Measurements from ENCODE around the gene RAPGEF6.
A peak's percentile ranks its signal among the peaks of the same experiment; 100 is the strongest.

RAPGEF6 gene

GRCh38 chr5:131536211-131536826 is 98.7 kb downstream of the RAPGEF6 start:
- Histone ChIP-seq H3K36me3 (ENCODE audit: control insufficient read depth in 1 of 2, insufficient read depth in 2 of 2, low read length in 2 of 2) (no peaks in the 10 kb centered on the region), H3K9me3 (ENCODE audit: control insufficient read depth in 1 of 2, low read length in 2 of 2) (no peaks in the 10 kb centered on the region), H3K27ac (ENCODE audit: low read depth, low read length) (no peak overlapping the region), H3K27me3 (ENCODE audit: control insufficient read depth in 1 of 2, insufficient read depth in 2 of 2, low read length in 2 of 2) (no peaks in the 10 kb centered on the region), H3K4me3 (ENCODE audit: low read depth in 1 of 2, low read length in 2 of 2) (no peak overlapping the region), H3K9ac (ENCODE audit: low read depth in 1 of 2, low read length in 2 of 2) (no peak overlapping the region), H3K4me1 (ENCODE audit: control insufficient read depth in 1 of 2, insufficient read depth in 2 of 2, low read length in 2 of 2) (no peaks in the 10 kb centered on the region)

- no peaks in the 10 kb centered on the region for H3K36me3 ChIP-seq (ENCODE audit: control insufficient read depth in 1 of 2, insufficient read depth in 2 of 2, low read length in 2 of 2)
- no peak overlapping the region for H3K27ac ChIP-seq (ENCODE audit: low read depth, low read length)
- H3K9ac ChIP-seq (ENCODE audit: low read depth in 1 of 2, low read length in 2 of 2): no peak overlapping the region
Measured at GRCh38 chr5:131534974-131535373, 100.1 kb downstream of the RAPGEF6 start.

DNA sequence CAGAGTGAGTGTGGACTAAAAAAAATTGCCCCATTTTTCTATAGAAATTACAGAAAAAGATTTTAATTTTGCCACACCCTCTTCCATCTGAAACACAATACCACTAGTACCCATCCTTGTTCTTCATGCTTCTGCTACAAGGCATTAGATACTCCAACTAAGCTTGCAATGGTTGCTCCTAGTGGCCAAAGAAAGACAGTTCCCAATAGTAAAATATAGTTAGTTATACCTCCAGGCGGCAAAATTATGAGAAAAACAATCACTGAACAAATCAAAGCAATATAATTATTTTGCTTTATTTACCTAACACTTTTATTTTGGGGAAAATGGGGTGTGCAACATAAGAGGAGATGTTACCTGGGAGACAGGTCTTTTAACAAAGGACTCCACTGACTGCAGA is 101.2 kb downstream of the RAPGEF6 start:
- H3K27me3 ChIP-seq (ENCODE audit: control insufficient read depth in 1 of 2, insufficient read depth in 2 of 2, low read length in 2 of 2): no peaks in the 10 kb centered on the region
- H3K9me3 ChIP-seq (ENCODE audit: control insufficient read depth in 1 of 2, low read length in 2 of 2): no peaks in the 10 kb centered on the region
- H3K27ac ChIP-seq (ENCODE audit: low read depth, low read length): no peak overlapping the region
- H3K4me1 ChIP-seq (ENCODE audit: control insufficient read depth in 1 of 2, insufficient read depth in 2 of 2, low read length in 2 of 2): peaks cover 0 to 2% of the 10 kb centered on the region in 2 donors
- H3K36me3 ChIP-seq (ENCODE audit: control insufficient read depth in 1 of 2, insufficient read depth in 2 of 2, low read length in 2 of 2): no peaks in the 10 kb centered on the region
- no peak overlapping the region for H3K4me3 ChIP-seq (ENCODE audit: low read depth in 1 of 2, low read length in 2 of 2)
- H3K9ac ChIP-seq (ENCODE audit: low read depth in 1 of 2, low read length in 2 of 2): no peak overlapping the region

More at GRCh38 chr5:131534974-131535373, 100.1 kb downstream of the RAPGEF6 start:
- H3K4me1 ChIP-seq (ENCODE audit: control insufficient read depth in 1 of 2, insufficient read depth in 2 of 2, low read length in 2 of 2): no peaks in the 10 kb centered on the region
- H3K9me3 ChIP-seq (ENCODE audit: control insufficient read depth in 1 of 2, low read length in 2 of 2): no peaks in the 10 kb centered on the region
- H3K4me3 ChIP-seq (ENCODE audit: low read depth in 1 of 2, low read length in 2 of 2): no peak overlapping the region
- H3K27me3 ChIP-seq (ENCODE audit: control insufficient read depth in 1 of 2, insufficient read depth in 2 of 2, low read length in 2 of 2): no peaks in the 10 kb centered on the region

GRCh38 chr5:131532031-131532640 is 102.9 kb downstream of the RAPGEF6 start:
- Histone ChIP-seq H3K4me1 (ENCODE audit: control insufficient read depth in 1 of 2, insufficient read depth in 2 of 2, low read length in 2 of 2) (peaks cover 0 to 6% of the 10 kb centered on the region in 2 donors), H3K9ac (ENCODE audit: low read depth in 1 of 2, low read length in 2 of 2) (peak overlapping the region in 1 of 2 donors; percentile 14), H3K27ac (ENCODE audit: low read depth, low read length) (no peak overlapping the region), H3K36me3 (ENCODE audit: control insufficient read depth in 1 of 2, insufficient read depth in 2 of 2, low read length in 2 of 2) (no peaks in the 10 kb centered on the region), H3K27me3 (ENCODE audit: control insufficient read depth in 1 of 2, insufficient read depth in 2 of 2, low read length in 2 of 2) (no peaks in the 10 kb centered on the region), H3K9me3 (ENCODE audit: control insufficient read depth in 1 of 2, low read length in 2 of 2) (no peaks in the 10 kb centered on the region), H3K4me3 (ENCODE audit: low read depth in 1 of 2, low read length in 2 of 2) (peak overlapping the region in 1 of 2 donors; percentile 6)

DNA sequence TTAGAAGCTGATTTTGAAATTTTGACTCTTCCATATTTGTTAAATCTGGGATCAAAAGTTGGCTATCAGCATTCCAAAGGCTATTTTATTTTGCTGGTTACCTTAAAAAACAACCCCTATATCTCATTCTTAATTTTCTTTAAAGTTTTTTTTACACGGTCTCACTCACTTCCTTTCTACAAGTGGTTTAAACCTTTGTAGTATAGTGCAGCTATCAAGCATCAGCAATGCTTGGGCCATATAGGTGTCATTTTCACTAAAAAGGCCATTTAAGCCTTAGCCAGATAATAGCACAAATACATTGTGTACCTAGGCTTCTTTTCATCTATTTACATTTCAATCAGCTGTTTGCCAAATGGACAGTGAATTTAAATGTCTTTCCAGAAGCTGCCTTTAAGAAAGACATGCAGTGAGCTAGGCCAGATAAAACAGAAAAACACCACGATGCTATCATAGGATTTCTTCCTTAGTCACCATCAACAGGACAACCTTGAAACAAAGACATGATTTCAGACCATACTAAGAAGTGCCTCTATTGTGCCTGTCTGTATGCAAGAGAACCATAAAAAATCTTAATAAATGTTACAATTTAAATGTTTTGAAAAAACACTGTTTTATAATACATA is 104.2 kb downstream of the RAPGEF6 start:
- Histone ChIP-seq H3K36me3 (ENCODE audit: control insufficient read depth in 1 of 2, insufficient read depth in 2 of 2, low read length in 2 of 2) (no peaks in the 10 kb centered on the region), H3K4me1 (ENCODE audit: control insufficient read depth in 1 of 2, insufficient read depth in 2 of 2, low read length in 2 of 2) (peaks cover 0 to 6% of the 10 kb centered on the region in 2 donors), H3K9ac (ENCODE audit: low read depth in 1 of 2, low read length in 2 of 2) (no peak overlapping the region), H3K27me3 (ENCODE audit: control insufficient read depth in 1 of 2, insufficient read depth in 2 of 2, low read length in 2 of 2) (no peaks in the 10 kb centered on the region), H3K9me3 (ENCODE audit: control insufficient read depth in 1 of 2, low read length in 2 of 2) (no peaks in the 10 kb centered on the region), H3K4me3 (ENCODE audit: low read depth in 1 of 2, low read length in 2 of 2) (no peak overlapping the region), H3K27ac (ENCODE audit: low read depth, low read length) (no peak overlapping the region)

GRCh38 chr5:131528682-131529081 is 106.3 kb downstream of the RAPGEF6 start:
- no peaks in the 10 kb centered on the region for H3K9me3 ChIP-seq (ENCODE audit: control insufficient read depth in 1 of 2, low read length in 2 of 2)
- peaks cover 0 to 6% of the 10 kb centered on the region in 2 donors for H3K4me1 ChIP-seq (ENCODE audit: control insufficient read depth in 1 of 2, insufficient read depth in 2 of 2, low read length in 2 of 2)
- no peaks in the 10 kb centered on the region for H3K36me3 ChIP-seq (ENCODE audit: control insufficient read depth in 1 of 2, insufficient read depth in 2 of 2, low read length in 2 of 2)
- no peak overlapping the region for H3K27ac ChIP-seq (ENCODE audit: low read depth, low read length)
- H3K27me3 ChIP-seq (ENCODE audit: control insufficient read depth in 1 of 2, insufficient read depth in 2 of 2, low read length in 2 of 2): no peaks in the 10 kb centered on the region
- H3K9ac ChIP-seq (ENCODE audit: low read depth in 1 of 2, low read length in 2 of 2): no peak overlapping the region
- no peak overlapping the region for H3K4me3 ChIP-seq (ENCODE audit: low read depth in 1 of 2, low read length in 2 of 2)

DNA sequence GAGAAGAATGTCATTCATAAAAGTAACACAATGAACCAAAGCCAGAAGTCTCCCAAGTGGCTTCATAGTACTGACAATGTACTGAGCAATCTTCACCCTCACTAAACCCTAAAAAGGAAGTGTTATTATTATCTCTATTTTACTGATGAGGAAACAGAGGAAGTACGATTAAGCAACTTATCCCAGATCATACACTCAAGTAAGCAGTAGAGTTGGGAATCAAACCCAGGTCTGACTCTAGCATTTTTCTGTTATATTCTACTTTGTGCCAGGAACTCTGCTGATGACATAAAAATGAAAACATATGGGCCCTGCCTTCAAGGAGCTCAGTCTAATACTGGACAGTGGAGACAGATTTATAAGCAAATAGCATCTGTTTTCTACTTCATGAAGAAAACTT is 109.2 kb downstream of the RAPGEF6 start:
- Histone ChIP-seq H3K36me3 (ENCODE audit: control insufficient read depth in 1 of 2, insufficient read depth in 2 of 2, low read length in 2 of 2) (no peaks in the 10 kb centered on the region), H3K4me1 (ENCODE audit: control insufficient read depth in 1 of 2, insufficient read depth in 2 of 2, low read length in 2 of 2) (peaks cover 0 to 6% of the 10 kb centered on the region in 2 donors), H3K4me3 (ENCODE audit: low read depth in 1 of 2, low read length in 2 of 2) (no peak overlapping the region), H3K9ac (ENCODE audit: low read depth in 1 of 2, low read length in 2 of 2) (no peak overlapping the region), H3K9me3 (ENCODE audit: control insufficient read depth in 1 of 2, low read length in 2 of 2) (no peaks in the 10 kb centered on the region), H3K27ac (ENCODE audit: low read depth, low read length) (no peak overlapping the region), H3K27me3 (ENCODE audit: control insufficient read depth in 1 of 2, insufficient read depth in 2 of 2, low read length in 2 of 2) (no peaks in the 10 kb centered on the region)

- H3K27ac ChIP-seq (ENCODE audit: low read depth, low read length): no peak overlapping the region
- no peaks in the 10 kb centered on the region for H3K27me3 ChIP-seq (ENCODE audit: control insufficient read depth in 1 of 2, insufficient read depth in 2 of 2, low read length in 2 of 2)
- H3K4me3 ChIP-seq (ENCODE audit: low read depth in 1 of 2, low read length in 2 of 2): no peak overlapping the region
- peaks cover 0 to 6% of the 10 kb centered on the region in 2 donors for H3K4me1 ChIP-seq (ENCODE audit: control insufficient read depth in 1 of 2, insufficient read depth in 2 of 2, low read length in 2 of 2)
- H3K9ac ChIP-seq (ENCODE audit: low read depth in 1 of 2, low read length in 2 of 2): no peak overlapping the region
- no peaks in the 10 kb centered on the region for H3K36me3 ChIP-seq (ENCODE audit: control insufficient read depth in 1 of 2, insufficient read depth in 2 of 2, low read length in 2 of 2)
- H3K9me3 ChIP-seq (ENCODE audit: control insufficient read depth in 1 of 2, low read length in 2 of 2): no peaks in the 10 kb centered on the region
Measured at GRCh38 chr5:131524431-131524830, 110.6 kb downstream of the RAPGEF6 start.

DNA sequence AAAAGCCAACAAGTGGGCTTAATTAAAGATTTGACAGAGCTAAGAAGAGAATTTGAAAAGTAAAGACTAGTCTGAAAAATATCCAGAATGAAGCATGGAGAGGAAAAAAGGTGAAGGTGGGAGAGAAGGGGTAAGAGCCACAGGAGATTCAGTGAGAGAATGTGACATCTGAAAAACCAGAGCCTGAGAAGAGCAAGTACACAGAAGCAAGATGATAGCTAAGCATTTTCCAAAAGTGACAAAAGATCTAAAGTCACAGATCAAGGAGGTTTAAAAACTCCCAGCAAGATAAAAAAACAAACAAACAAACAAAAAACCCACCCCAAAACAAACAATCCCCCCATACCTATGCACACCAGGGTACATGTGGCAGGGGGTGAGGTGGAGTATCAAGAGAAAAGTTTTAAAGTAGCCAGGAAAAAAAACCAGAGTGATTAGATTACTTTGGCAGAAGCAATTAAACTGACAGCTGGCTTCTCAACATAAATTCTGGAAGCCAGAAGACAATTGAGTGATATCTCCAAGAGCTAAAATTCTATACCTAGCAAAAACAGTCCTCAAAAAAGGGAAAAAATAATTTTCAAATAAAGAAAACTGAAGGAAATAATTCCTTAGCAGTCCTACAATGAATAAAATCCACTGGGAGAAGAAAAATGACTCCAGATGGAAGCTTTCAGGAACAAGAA is 111.4 kb downstream of the RAPGEF6 start:
- Histone ChIP-seq H3K27me3 (ENCODE audit: control insufficient read depth in 1 of 2, insufficient read depth in 2 of 2, low read length in 2 of 2) (no peaks in the 10 kb centered on the region), H3K4me3 (ENCODE audit: low read depth in 1 of 2, low read length in 2 of 2) (no peak overlapping the region), H3K36me3 (ENCODE audit: control insufficient read depth in 1 of 2, insufficient read depth in 2 of 2, low read length in 2 of 2) (no peaks in the 10 kb centered on the region), H3K9ac (ENCODE audit: low read depth in 1 of 2, low read length in 2 of 2) (no peak overlapping the region), H3K4me1 (ENCODE audit: control insufficient read depth in 1 of 2, insufficient read depth in 2 of 2, low read length in 2 of 2) (peaks cover 0 to 2% of the 10 kb centered on the region in 2 donors), H3K9me3 (ENCODE audit: control insufficient read depth in 1 of 2, low read length in 2 of 2) (no peaks in the 10 kb centered on the region), H3K27ac (ENCODE audit: low read depth, low read length) (no peak overlapping the region)

DNA sequence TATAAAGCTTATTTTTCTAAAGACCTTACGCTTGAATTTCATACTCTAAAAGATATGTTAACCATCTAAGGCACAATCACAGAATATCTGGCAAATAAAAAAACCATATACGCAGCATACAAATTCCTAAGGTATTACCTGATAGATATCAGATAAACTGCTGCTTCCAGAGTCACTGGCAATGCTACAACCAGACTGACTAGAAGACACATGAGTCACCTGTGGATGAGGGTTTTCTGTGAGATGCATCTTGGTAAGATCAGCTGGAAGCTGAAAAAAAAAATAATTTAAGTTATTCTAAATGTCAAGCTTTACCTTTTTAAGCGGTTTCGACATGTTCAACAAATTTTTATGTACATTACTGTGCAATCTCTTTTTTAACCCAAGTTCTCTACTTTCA is 113.8 kb downstream of the RAPGEF6 start:
- Histone ChIP-seq H3K27ac (ENCODE audit: low read depth, low read length) (no peak overlapping the region), H3K36me3 (ENCODE audit: control insufficient read depth in 1 of 2, insufficient read depth in 2 of 2, low read length in 2 of 2) (no peaks in the 10 kb centered on the region), H3K4me3 (ENCODE audit: low read depth in 1 of 2, low read length in 2 of 2) (no peak overlapping the region), H3K27me3 (ENCODE audit: control insufficient read depth in 1 of 2, insufficient read depth in 2 of 2, low read length in 2 of 2) (no peaks in the 10 kb centered on the region), H3K4me1 (ENCODE audit: control insufficient read depth in 1 of 2, insufficient read depth in 2 of 2, low read length in 2 of 2) (no peaks in the 10 kb centered on the region), H3K9me3 (ENCODE audit: control insufficient read depth in 1 of 2, low read length in 2 of 2) (no peaks in the 10 kb centered on the region), H3K9ac (ENCODE audit: low read depth in 1 of 2, low read length in 2 of 2) (no peak overlapping the region)
